ENCODE results near the gene DNAH6.

The DNAH6 gene

DNA sequence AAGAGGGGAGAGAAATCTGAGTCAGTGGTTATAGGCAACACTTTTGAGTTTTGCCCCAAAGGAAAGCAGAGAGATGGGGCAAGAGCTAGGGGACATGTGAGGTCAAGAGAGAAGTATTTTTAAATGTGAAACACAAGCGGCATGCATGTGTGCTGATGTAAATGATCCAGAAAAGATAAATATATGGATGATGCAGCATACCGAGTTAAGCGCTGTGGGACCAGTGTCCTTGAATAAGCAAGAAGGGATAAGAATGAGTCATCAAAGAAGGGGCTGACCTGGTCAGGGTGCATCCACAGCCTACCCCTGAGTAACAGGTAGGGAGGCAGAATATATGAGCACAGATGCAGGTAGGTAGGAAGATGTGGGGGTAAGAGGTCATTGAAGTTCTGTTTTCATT is 183.7 kb downstream of the DNAH6 start:
- TF ChIP-seq, protein P1, sequence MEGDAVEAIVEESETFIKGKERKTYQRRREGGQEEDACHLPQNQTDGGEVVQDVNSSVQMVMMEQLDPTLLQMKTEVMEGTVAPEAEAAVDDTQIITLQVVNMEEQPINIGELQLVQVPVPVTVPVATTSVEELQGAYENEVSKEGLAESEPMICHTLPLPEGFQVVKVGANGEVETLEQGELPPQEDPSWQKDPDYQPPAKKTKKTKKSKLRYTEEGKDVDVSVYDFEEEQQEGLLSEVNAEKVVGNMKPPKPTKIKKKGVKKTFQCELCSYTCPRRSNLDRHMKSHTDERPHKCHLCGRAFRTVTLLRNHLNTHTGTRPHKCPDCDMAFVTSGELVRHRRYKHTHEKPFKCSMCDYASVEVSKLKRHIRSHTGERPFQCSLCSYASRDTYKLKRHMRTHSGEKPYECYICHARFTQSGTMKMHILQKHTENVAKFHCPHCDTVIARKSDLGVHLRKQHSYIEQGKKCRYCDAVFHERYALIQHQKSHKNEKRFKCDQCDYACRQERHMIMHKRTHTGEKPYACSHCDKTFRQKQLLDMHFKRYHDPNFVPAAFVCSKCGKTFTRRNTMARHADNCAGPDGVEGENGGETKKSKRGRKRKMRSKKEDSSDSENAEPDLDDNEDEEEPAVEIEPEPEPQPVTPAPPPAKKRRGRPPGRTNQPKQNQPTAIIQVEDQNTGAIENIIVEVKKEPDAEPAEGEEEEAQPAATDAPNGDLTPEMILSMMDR (IDR thresholded peaks at IDR 0.05; ENCODE audit: insufficient read depth, low read length, poor library complexity, severe bottlenecking): no peak
- H3K27me3 ChIP-seq (replicated peaks; ENCODE audit: control insufficient read depth, insufficient read depth, low read length): no peaks in the 10 kb centered on the region; the same call in 1 of the 2 replicates
- DNase-seq (ENCODE audit: extremely low read depth, insufficient read length): no peak
- no peak overlapping the region for H3K4me3 ChIP-seq (replicated peaks; ENCODE audit: low read depth, low read length)
- no peaks in the 10 kb centered on the region for H3K36me3 ChIP-seq (ENCODE audit: control insufficient read depth, insufficient read depth, low read length)

DNA sequence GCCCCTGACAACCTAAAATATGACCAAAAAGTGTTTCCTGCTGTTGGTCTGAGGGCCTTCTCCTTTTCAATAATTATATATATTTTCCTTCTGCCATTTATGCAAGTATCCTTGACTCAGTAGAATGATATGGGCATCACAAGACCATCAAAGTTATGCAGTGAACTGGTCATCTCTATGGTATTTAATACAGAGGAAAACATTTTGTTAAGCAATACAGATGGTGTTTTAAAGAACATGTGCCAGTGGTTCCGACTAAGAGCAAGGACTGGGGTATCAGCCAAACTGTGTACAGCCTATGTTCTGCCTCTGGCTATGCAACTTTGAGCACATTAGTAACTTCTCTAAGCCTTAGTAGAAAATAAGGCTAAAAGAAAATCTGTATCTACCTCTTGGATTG is 185.6 kb downstream of the DNAH6 start:
- Histone ChIP-seq H3K27me3 (replicated peaks; ENCODE audit: control insufficient read depth, insufficient read depth, low read length) (no peaks in the 10 kb centered on the region; the same call in 1 of the 2 replicates), H3K36me3 (ENCODE audit: control insufficient read depth, insufficient read depth, low read length) (no peaks in the 10 kb centered on the region), H3K4me3 (replicated peaks; ENCODE audit: low read depth, low read length) (no peak overlapping the region)
- no peak for DNase-seq (ENCODE audit: extremely low read depth, insufficient read length)
- TF ChIP-seq, protein P1 (IDR thresholded peaks at IDR 0.05; ENCODE audit: insufficient read depth, low read length, poor library complexity, severe bottlenecking): no peak

DNA sequence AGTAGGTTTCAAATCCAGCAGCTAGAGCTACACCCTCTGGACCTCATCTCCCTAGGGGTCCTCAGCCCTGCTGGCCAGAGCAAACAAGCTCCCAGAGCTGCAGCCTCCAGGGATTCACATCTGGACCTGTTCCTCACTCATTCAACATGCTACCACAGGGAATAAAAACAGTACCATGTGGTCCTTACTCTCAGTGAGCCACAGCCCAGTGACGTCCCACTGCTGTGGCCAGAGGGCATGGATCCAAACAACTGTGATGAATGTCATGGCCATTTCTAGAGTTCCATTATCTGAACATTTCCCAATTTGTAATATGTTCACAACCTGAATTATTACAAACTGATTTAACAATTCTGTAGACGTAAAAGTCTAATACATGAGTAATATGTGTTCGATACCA is 186.6 kb downstream of the DNAH6 start:
- H3K27me3 ChIP-seq (replicated peaks; ENCODE audit: control insufficient read depth, insufficient read depth, low read length): no peaks in the 10 kb centered on the region
- TF ChIP-seq, protein P1 (IDR thresholded peaks at IDR 0.05; ENCODE audit: insufficient read depth, low read length, poor library complexity, severe bottlenecking): no peak
- H3K4me3 ChIP-seq (replicated peaks; ENCODE audit: low read depth, low read length): no peak overlapping the region
- no peak for DNase-seq (ENCODE audit: extremely low read depth, insufficient read length)
- no peaks in the 10 kb centered on the region for H3K36me3 ChIP-seq (ENCODE audit: control insufficient read depth, insufficient read depth, low read length)

DNA sequence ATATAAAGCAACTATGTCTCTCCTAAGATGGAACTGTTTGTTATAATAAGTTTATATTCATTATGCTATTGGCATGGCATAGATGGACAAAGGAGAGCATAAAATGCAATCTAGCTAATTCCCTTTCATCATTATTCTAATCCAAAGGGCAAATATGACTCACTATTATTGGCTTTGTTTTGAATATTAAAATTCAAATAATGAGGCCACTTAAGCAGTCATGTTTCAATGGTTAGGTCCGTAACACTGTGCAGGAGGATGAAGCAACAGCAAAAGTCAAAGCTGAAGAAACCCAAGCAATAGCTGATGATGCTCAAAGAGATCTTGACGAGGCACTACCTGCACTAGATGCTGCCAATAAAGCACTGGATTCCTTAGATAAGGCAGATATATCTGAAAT is 187.5 kb downstream of the DNAH6 start:
- TF ChIP-seq, protein P1 (IDR thresholded peaks at IDR 0.05; ENCODE audit: insufficient read depth, low read length, poor library complexity, severe bottlenecking): no peak
- DNase-seq (ENCODE audit: extremely low read depth, insufficient read length): no peak
- Histone ChIP-seq H3K36me3 (ENCODE audit: control insufficient read depth, insufficient read depth, low read length) (no peaks in the 10 kb centered on the region), H3K27me3 (replicated peaks; ENCODE audit: control insufficient read depth, insufficient read depth, low read length) (no peaks in the 10 kb centered on the region), H3K4me3 (replicated peaks; ENCODE audit: low read depth, low read length) (no peak overlapping the region)

DNA sequence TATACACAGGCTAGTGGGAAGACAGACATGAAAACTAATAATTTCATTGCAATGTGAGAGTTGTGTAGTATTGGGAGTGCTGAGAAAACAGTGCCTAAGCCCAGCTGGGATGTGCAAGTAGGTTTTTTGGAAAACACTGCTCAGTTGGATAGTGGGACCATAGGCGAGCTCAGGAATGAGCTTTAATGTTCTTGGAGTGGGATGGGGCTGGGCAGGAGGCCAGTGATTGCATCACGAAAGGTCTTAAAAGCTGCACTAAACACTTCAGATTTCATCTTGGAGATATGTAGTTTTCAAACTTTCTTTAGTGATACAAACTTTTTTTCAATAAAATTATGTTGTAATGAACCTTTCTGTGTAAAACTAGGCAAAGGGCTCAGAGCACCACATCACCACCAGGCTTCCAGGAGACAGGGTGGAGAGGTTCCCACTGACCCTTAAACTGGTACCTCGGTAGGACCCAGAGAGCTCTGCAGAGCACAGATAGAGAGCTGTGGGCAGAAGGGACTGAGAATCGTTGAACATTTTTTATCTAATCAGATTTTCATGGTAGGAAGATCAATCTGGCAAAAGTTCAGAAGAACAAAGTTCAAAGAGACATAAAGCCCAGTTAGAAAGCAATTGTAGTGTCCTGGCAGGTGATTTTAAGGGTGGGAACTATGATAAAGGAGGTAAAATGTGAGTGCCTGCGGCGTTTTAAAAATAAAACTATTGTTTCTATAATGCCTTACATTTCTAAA is 188.4 kb downstream of the DNAH6 start:
- DNase-seq (ENCODE audit: extremely low read depth, insufficient read length): no peak
- H3K36me3 ChIP-seq (ENCODE audit: control insufficient read depth, insufficient read depth, low read length): no peaks in the 10 kb centered on the region
- no peaks in the 10 kb centered on the region for H3K27me3 ChIP-seq (replicated peaks; ENCODE audit: control insufficient read depth, insufficient read depth, low read length)
- TF ChIP-seq, protein P1 (IDR thresholded peaks at IDR 0.05; ENCODE audit: insufficient read depth, low read length, poor library complexity, severe bottlenecking): no peak
- H3K4me3 ChIP-seq (replicated peaks; ENCODE audit: low read depth, low read length): no peak overlapping the region

Measured in GM06990 (cell line).